Measurements from ENCODE around the gene BOLL. TPM values are rescaled to one million over a fixed set of nuclear protein-coding genes. Genes with fewer than 3 reads are reported as not detected.

BOLL gene
- total and polyA plus RNA-seq, 10 of the 15 experiments (the other 5 are each of a cell fraction or from before 2014, with no cell fraction given): 0.05 TPM; not detected in 9

DNA sequence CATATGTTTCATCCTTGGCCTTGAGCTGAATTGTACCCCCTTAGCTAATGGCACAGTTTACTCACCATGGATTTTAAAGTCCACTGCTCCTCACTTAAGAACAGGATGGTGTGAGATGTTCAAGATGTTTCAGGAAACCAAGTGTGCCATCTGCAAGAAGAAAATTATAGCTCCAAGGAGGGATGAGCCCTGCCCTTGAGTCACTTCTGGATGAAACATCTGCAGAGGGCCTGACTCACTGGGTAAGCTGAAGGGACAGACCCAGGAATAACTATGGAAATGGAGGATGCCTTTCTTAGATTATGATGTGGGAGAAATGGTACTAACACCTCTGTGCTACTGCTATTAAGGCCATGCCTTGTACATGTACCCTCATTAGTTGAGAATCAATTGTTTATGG lies 73.5 kb downstream of the BOLL start (continued):
- TF ChIP-seq, protein P1, sequence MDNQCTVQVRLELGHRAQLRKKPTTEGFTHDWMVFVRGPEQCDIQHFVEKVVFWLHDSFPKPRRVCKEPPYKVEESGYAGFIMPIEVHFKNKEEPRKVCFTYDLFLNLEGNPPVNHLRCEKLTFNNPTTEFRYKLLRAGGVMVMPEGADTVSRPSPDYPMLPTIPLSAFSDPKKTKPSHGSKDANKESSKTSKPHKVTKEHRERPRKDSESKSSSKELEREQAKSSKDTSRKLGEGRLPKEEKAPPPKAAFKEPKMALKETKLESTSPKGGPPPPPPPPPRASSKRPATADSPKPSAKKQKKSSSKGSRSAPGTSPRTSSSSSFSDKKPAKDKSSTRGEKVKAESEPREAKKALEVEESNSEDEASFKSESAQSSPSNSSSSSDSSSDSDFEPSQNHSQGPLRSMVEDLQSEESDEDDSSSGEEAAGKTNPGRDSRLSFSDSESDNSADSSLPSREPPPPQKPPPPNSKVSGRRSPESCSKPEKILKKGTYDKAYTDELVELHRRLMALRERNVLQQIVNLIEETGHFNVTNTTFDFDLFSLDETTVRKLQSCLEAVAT (IDR thresholded peaks at IDR 0.05): no peak
- no peak for TF ChIP-seq ATF7 (IDR thresholded peaks at IDR 0.05; ENCODE audit: low read depth)
- TF ChIP-seq, protein P2, sequence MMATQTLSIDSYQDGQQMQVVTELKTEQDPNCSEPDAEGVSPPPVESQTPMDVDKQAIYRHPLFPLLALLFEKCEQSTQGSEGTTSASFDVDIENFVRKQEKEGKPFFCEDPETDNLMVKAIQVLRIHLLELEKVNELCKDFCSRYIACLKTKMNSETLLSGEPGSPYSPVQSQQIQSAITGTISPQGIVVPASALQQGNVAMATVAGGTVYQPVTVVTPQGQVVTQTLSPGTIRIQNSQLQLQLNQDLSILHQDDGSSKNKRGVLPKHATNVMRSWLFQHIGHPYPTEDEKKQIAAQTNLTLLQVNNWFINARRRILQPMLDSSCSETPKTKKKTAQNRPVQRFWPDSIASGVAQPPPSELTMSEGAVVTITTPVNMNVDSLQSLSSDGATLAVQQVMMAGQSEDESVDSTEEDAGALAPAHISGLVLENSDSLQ (IDR thresholded peaks at IDR 0.05): no peak
- TF ChIP-seq, protein P3, sequence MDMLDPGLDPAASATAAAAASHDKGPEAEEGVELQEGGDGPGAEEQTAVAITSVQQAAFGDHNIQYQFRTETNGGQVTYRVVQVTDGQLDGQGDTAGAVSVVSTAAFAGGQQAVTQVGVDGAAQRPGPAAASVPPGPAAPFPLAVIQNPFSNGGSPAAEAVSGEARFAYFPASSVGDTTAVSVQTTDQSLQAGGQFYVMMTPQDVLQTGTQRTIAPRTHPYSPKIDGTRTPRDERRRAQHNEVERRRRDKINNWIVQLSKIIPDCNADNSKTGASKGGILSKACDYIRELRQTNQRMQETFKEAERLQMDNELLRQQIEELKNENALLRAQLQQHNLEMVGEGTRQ (IDR thresholded peaks at IDR 0.05; ENCODE audit: borderline replicate concordance, low read depth, low read length): no peak
- TF ChIP-seq MEF2B (IDR thresholded peaks at IDR 0.05; ENCODE audit: partially characterized antibody, poor library complexity, severe bottlenecking): no peak
- no peak for TF ChIP-seq YY1 (IDR thresholded peaks at IDR 0.05; ENCODE audit: low read depth, low read length)
- TF ChIP-seq SUZ12 (IDR thresholded peaks at IDR 0.05; ENCODE audit: unreplicated experiment): no peak

DNA sequence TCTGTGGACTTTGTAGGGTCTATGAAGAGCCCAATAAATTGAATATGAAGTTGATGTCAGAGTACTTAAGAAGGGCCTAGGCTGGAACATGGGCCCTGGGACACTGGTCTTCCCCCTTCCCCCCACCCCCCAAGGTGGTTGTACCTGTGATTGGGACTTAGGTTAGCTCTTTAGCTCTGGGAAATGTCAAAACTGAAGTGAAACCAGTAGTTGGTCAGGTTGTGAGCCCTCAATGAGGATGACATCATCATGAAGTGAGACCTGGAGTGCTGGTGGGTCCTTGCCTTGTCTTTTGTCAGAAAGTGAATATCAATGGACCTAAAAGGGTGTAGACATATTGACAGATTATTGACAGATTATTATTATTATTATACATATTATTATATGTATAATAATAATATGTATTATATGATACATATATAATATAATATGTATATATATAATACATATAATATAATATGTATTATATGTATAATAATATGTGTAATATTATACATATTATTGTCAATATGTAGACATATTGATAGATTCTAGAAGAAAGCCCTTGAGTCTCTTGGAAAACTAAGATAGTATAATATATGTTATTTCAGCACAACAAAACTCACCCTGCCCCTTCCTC lies 74.6 kb downstream of the BOLL start:
- Histone ChIP-seq H3K27ac (ENCODE audit: control insufficient read depth, insufficient read depth) (no peak overlapping the region), H3K9ac (ENCODE audit: control insufficient read depth, insufficient read depth, low read length) (no peak overlapping the region), H3K9me3 (replicated peaks; ENCODE audit: control insufficient read depth, insufficient read depth, low read length) (no peaks in the 10 kb centered on the region), H3K27me3 (replicated peaks in 1 of 2; ENCODE audit: control insufficient read depth in 2 of 2, insufficient read depth in 2 of 2, low read length in 1 of 2) (no peaks in the 10 kb centered on the region), H3K79me2 (ENCODE audit: control insufficient read depth, insufficient read depth, low read length) (peaks cover 61% of the 10 kb centered on the region), H2AFZ (ENCODE audit: control insufficient read depth, low read depth, low read length) (no peak overlapping the region), H3K4me1 (ENCODE audit: control insufficient read depth, insufficient read depth, low read length) (peaks cover 19% of the 10 kb centered on the region), H3K4me2 (ENCODE audit: control insufficient read depth, insufficient read depth) (no peak overlapping the region), H3K4me3 (no peak overlapping the region), H4K20me1 (ENCODE audit: control insufficient read depth, insufficient read depth) (no peaks in the 10 kb centered on the region; the same call in 1 of the 2 replicates), H3K36me3 (ENCODE audit: control insufficient read depth in 2 of 2, insufficient read depth in 2 of 2, low read length in 1 of 2) (peaks cover 0 to 9% of the 10 kb centered on the region in 2 experiments; a peak in 2 of 4 replicates)
- peak; percentile 81 for ATAC-seq
- RAD21 ChIA-PET (ENCODE audit: unreplicated experiment): interaction anchor here (0.6 to 1.0 kb wide), 3 partner anchors 77 to 520 kb away, joined by 4 to 6 read pairs (median 4); no protein-coding TSS in a partner anchor
- SMC1A ChIA-PET (ENCODE audit: uncharacterized antibody, unreplicated experiment): interaction anchor here (0.9 to 8.9 kb wide), 2 partner anchors 69 to 82 kb away, joined by 3 to 58 read pairs; no protein-coding TSS in a partner anchor
- in situ Hi-C loops (cut with MboI) (no loop called here), intact Hi-C loops (cut with micrococcal nuclease; ENCODE audit: unreplicated experiment) (loop anchor here (10.0 kb wide), 1 partner anchor 584 kb away; no protein-coding TSS in a partner anchor)
- FAIRE-seq: peak; percentile 71
- POLR2A ChIA-PET: interaction anchor here (0.6 to 0.7 kb wide), 3 partner anchors 261 to 1024 kb away, joined by 3 to 7 read pairs (median 4); no protein-coding TSS in a partner anchor
- BruUV-seq (replicated peaks): no TSS peak
- DNase-seq (ENCODE audit: low read depth, low spot score): peak; percentile 62
- CTCF ChIA-PET: interaction anchor here (0.8 to 1.2 kb wide), 3 partner anchors 68 to 415 kb away, joined by 3 read pairs; no protein-coding TSS in a partner anchor
- TF ChIP-seq, protein P4, sequence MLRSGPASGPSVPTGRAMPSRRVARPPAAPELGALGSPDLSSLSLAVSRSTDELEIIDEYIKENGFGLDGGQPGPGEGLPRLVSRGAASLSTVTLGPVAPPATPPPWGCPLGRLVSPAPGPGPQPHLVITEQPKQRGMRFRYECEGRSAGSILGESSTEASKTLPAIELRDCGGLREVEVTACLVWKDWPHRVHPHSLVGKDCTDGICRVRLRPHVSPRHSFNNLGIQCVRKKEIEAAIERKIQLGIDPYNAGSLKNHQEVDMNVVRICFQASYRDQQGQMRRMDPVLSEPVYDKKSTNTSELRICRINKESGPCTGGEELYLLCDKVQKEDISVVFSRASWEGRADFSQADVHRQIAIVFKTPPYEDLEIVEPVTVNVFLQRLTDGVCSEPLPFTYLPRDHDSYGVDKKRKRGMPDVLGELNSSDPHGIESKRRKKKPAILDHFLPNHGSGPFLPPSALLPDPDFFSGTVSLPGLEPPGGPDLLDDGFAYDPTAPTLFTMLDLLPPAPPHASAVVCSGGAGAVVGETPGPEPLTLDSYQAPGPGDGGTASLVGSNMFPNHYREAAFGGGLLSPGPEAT (IDR thresholded peaks at IDR 0.05; ENCODE audit: low read depth): 0 out of 2 replicates have a peak, but pooled peaks have one; percentile 42
- TF ChIP-seq BCL11A (IDR thresholded peaks at IDR 0.05; ENCODE audit: low read depth, low read length) (peak; percentile 92), TCF3 (IDR thresholded peaks at IDR 0.05; ENCODE audit: borderline replicate concordance, insufficient read depth, low read depth, low read length) (no peak), ESRRA (IDR thresholded peaks at IDR 0.05; ENCODE audit: low read length) (no peak), BACH1 (IDR thresholded peaks at IDR 0.05; ENCODE audit: borderline replicate concordance) (peak; percentile 65; the same call in 1 of the 2 replicates), DPF2 (IDR thresholded peaks at IDR 0.05) (no peak; the same call in 1 of the 2 replicates), MXI1 (IDR thresholded peaks at IDR 0.05; ENCODE audit: low read depth, low read length) (no peak), TARDBP (IDR thresholded peaks at IDR 0.05; ENCODE audit: borderline replicate concordance) (no peak), NFIC (IDR thresholded peaks at IDR 0.05; ENCODE audit: low read depth, low read length) (peak; percentile 83), ZNF274 (IDR thresholded peaks at IDR 0.05; ENCODE audit: insufficient read depth, insufficient read length) (no peak), YBX1 (IDR thresholded peaks at IDR 0.05) (no peak)
